HepG2 (cell line): Measurements from ENCODE around the gene ATG9A. TPM values are rescaled to one million over a fixed set of nuclear protein-coding genes. Genes with fewer than 3 reads are reported as not detected.

Experiments
- ATAC-seq: fragments of 200-7000 bp; cut with Tn5 transposase; 3 replicates; pipeline ENCODE4 v1.9.1; 2020; ENCODE audit warnings: mild to moderate bottlenecking, moderate library complexity
- BruUV-seq: library from RNA; stranded (reverse); fragments of 400-500 nt; replicated peaks from 2 replicates; lab custom pipeline; 2021; lab: Mats Ljungman, UMichigan
- CTCF ChIA-PET: fragments of 300-600 bp; formaldehyde crosslinking; extraction: SDS; loops from one replicate; lab custom pipeline; 2021; ENCODE audit warnings: low total read pairs, inconsistent platforms, low intra/inter-chr PET ratio; lab: Yijun Ruan, JAX
- POLR2A ChIA-PET: fragments of 350-600 bp; sonication (Branson Sonifier 250); formaldehyde crosslinking; loops from one replicate; lab custom pipeline; 2020; ENCODE audit warnings: antibody characterized with exemption, inconsistent platforms; lab: Yijun Ruan, JAX
- DNase-seq: peaks from one replicate; pipeline ENCODE4 v3.0.0-alpha.2; 2015; ENCODE audit warnings: low spot score
- FAIRE-seq: peaks from 3 replicates; lab custom pipeline; 2011; peaks lifted over from hg19 to GRCh38; lab: Jason Lieb, UNC
- H2AFZ ChIP-seq: one replicate; pipeline ENCODE4 v1.6.1; 2011; ENCODE audit warnings: low read length, inconsistent platforms
- H3K27ac ChIP-seq: fragments of 300-600 bp; 3 replicates; pipeline ENCODE4 v1.8.0; 2011; ENCODE audit warnings: mixed run types, mild to moderate bottlenecking, mixed read lengths, low read length, inconsistent platforms; ENCODE audit not compliant: insufficient read depth; ENCODE audit errors: extremely low read length
- H3K27me3 ChIP-seq, 2 experiments: fragments of 200-600 bp in 1 of 2; 2 replicates in 1 of 2; 3 replicates in 1 of 2; pipeline versions ENCODE4 v1.6.0 to v1.8.0; 2011; ENCODE audit warnings: low read length in 2 of 2, mild to moderate bottlenecking in 2 of 2, moderate library complexity in 2 of 2, inconsistent platforms in 1 of 2; ENCODE audit not compliant: insufficient read depth in 2 of 2, control insufficient read depth in 1 of 2
- H3K36me3 ChIP-seq, 2 experiments: fragments of 200-600 bp in 1 of 2; replicated peaks in 1 of 2; 2 replicates in 1 of 2; 3 replicates in 1 of 2; pipeline versions ENCODE4 v1.5.1 to v1.8.0; 2011; ENCODE audit warnings: low read length in 2 of 2, inconsistent platforms in 1 of 2; ENCODE audit not compliant: insufficient read depth in 2 of 2, control insufficient read depth in 1 of 2
- H3K4me1 ChIP-seq: 2 replicates; pipeline ENCODE4 v1.5.1; 2012; ENCODE audit warnings: low read length, inconsistent platforms; ENCODE audit not compliant: insufficient read depth
- H3K4me2 ChIP-seq: 2 replicates; pipeline ENCODE4 v1.6.0; 2011; ENCODE audit warnings: low read depth, low read length, inconsistent platforms
- H3K4me3 ChIP-seq, 3 experiments: fragments of 200-600 bp in 1 of 3; sonication (generic), shearing (Covaris generic) in 1 of 3; replicated peaks in 1 of 3; 2 replicates each; pipeline ENCODE4 v1.5.1; 2011 to 2016; ENCODE audit warnings: low read length in 3 of 3, inconsistent platforms in 2 of 3, low read depth in 2 of 3, mild to moderate bottlenecking in 2 of 3, control low read depth in 1 of 3, mixed read lengths in 1 of 3; ENCODE audit not compliant: insufficient read depth in 1 of 3
- H3K79me2 ChIP-seq: one replicate; pipeline ENCODE4 v1.6.1; 2011; ENCODE audit warnings: low read length, inconsistent platforms; ENCODE audit not compliant: insufficient read depth
- H3K9ac ChIP-seq: 2 replicates; pipeline ENCODE4 v1.6.0; 2011; ENCODE audit warnings: mild to moderate bottlenecking, low read depth, low read length, inconsistent platforms; ENCODE audit not compliant: insufficient read depth
- H3K9me3 ChIP-seq: 2 replicates; pipeline ENCODE4 v1.5.1; 2012; ENCODE audit warnings: mild to moderate bottlenecking, low read length
- H4K20me1 ChIP-seq: 2 replicates; pipeline ENCODE4 v1.6.0; 2011; ENCODE audit warnings: inconsistent platforms, mild to moderate bottlenecking, low read length, moderate library complexity; ENCODE audit not compliant: insufficient read depth
- CREB1 ChIP-seq, 2 experiments: fragments of 450-650 bp in 1 of 2; IDR thresholded peaks; 2 replicates each; pipeline ENCODE4 v1.6.1; 2016 to 2017; ENCODE audit warnings: control low read depth in 1 of 2, mild to moderate bottlenecking in 1 of 2, missing compliant biosample characterization in 1 of 2, missing genetic modification characterization in 1 of 2
- MIER2 ChIP-seq: IDR thresholded peaks from 2 replicates; pipeline ENCODE4 v1.6.1; 2016; ENCODE audit warnings: missing biosample characterization, missing genetic modification reagents
- MTA1 ChIP-seq: sonication (generic); formaldehyde crosslinking; IDR thresholded peaks from 2 replicates; pipeline ENCODE4 v1.4.0; 2020; ENCODE audit warnings: missing genetic modification reagents, mild to moderate bottlenecking, borderline replicate concordance
- NR2C2 ChIP-seq: sonication (generic); formaldehyde crosslinking; IDR thresholded peaks from 2 replicates; pipeline ENCODE4 v1.4.0; 2020; ENCODE audit warnings: missing genetic modification reagents, mild to moderate bottlenecking, moderate library complexity, borderline replicate concordance
- RBM22 ChIP-seq: fragments of 200-400 bp; formaldehyde crosslinking; optimal IDR thresholded peaks from 2 replicates; pipeline ENCODE3; 2017; ENCODE audit warnings: mild to moderate bottlenecking, low read length, moderate library complexity
- SALL1 ChIP-seq: sonication (generic); formaldehyde crosslinking; IDR thresholded peaks from 2 replicates; pipeline ENCODE4 v1.8.0; 2022; ENCODE audit warnings: mild to moderate bottlenecking, missing genetic modification reagents
- ZNF256 ChIP-seq: sonication (generic); formaldehyde crosslinking; conservative IDR thresholded peaks from 2 replicates; pipeline ENCODE4 v1.4.0; 2020; ENCODE audit warnings: missing genetic modification reagents
- ZNF768 ChIP-seq: sonication (generic); formaldehyde crosslinking; IDR thresholded peaks from 2 replicates; pipeline ENCODE4 v1.4.0; 2020; ENCODE audit warnings: missing genetic modification reagents
- WGBS: methylation state at CpG from one replicate; pipeline ENCODE4 v1.1.6; 2017; ENCODE audit warnings: low lambda C conversion rate; 5-methylcytosine and 5-hydroxymethylcytosine counted together
- in situ Hi-C: cut with HindIII; loops from 2 replicates; pipeline ENCODE4 v1.10.0; 2017; ENCODE audit warnings: low pct_unique_long_range_greater_than_20kb; ENCODE audit not compliant: extremely low pct_ligation_motif_present
- intact Hi-C: fragments of 100-400 bp; cut with micrococcal nuclease; formaldehyde crosslinking; loops from one replicate; pipeline ENCODE4 v1.10.0; 2022; ENCODE audit not compliant: unreplicated experiment
- polyA plus RNA-seq, 8 experiments: library from polyadenylated mRNA; depleted of rRNA in 3 of 8; stranded (reverse) in 7 of 8; unstranded in 1 of 8; fragments of >200 nt; fragmentation: Illumina TruSeq in 4 of 8; extraction: Trizol in 4 of 8; gene quantifications; 2 replicates each; pipeline versions ENCODE4 v1.2.1 to v1.2.3, GENCODE V29; 2011 to 2016; ENCODE audit warnings: low read depth in 4 of 8, missing spikeins in 1 of 8, mixed read lengths in 1 of 8; ENCODE audit not compliant: insufficient read depth in 1 of 8
- total RNA-seq, 5 experiments: library from RNA; depleted of rRNA; stranded (reverse); fragments of >200 nt; fragmentation: Illumina TruSeq; extraction: Trizol; gene quantifications; 2 replicates each; pipeline ENCODE4 v1.2.3, GENCODE V29; 2016; ENCODE audit warnings: low read depth in 1 of 5
- TF ChIP-seq, protein P1 (sequence below): sonication (generic); formaldehyde crosslinking; IDR thresholded peaks from 2 replicates; pipeline ENCODE4 v1.4.0; 2020; ENCODE audit warnings: missing genetic modification reagents
- TF ChIP-seq, protein P2 (sequence below): sonication (generic); formaldehyde crosslinking; IDR thresholded peaks from 2 replicates; pipeline ENCODE4 v1.5.0; 2020; ENCODE audit warnings: missing genetic modification reagents, mild to moderate bottlenecking, borderline replicate concordance
- TF ChIP-seq, protein P3 (sequence below): sonication (generic); formaldehyde crosslinking; IDR thresholded peaks from 2 replicates; pipeline ENCODE4 v1.8.0; 2022; ENCODE audit warnings: missing genetic modification reagents, mild to moderate bottlenecking, borderline replicate concordance
- TF ChIP-seq, protein P4 (sequence below): sonication (generic); formaldehyde crosslinking; IDR thresholded peaks from 2 replicates; pipeline ENCODE4 v1.8.0; 2022; ENCODE audit warnings: low read depth, missing genetic modification reagents

The ATG9A gene
- total and polyA plus RNA-seq, 2 of the 13 experiments (the other 11 are each of a cell fraction or from before 2014, with no cell fraction given) = 35.0 to 131 TPM

DNA sequence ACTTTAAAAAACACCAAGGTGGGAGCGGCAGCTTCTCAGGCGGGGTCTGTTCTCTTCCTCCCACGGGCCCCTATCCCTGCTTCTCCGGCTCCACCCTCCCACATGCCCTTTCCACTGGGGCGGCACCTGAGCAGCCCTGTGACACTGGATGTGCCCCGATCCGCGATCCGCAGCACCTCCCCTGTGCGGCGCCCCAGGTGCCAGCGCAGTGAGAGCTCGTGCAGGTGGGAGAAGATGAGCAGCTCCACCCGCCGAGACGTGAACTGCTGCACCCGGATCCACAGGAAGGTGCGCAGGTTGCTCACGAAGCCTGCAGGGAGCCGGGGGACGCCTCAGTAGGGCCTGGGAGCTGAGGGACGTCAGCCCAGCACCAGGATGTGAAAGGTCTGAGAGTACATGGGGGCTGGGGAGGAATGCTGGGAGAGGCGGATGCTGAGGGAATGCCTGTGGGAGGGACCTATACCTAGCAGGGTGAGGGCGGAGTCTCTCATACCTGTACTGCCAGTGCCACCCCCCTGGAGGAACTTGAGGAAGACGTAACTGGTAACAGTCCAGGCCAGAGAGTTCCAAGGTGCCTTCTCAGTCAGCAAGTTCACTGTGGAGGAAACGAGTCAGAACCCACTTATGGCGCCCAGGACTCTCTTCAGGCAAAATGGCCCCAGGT is 13.4 kb downstream of the ATG9A start (continued):
- TF ChIP-seq, protein P1, sequence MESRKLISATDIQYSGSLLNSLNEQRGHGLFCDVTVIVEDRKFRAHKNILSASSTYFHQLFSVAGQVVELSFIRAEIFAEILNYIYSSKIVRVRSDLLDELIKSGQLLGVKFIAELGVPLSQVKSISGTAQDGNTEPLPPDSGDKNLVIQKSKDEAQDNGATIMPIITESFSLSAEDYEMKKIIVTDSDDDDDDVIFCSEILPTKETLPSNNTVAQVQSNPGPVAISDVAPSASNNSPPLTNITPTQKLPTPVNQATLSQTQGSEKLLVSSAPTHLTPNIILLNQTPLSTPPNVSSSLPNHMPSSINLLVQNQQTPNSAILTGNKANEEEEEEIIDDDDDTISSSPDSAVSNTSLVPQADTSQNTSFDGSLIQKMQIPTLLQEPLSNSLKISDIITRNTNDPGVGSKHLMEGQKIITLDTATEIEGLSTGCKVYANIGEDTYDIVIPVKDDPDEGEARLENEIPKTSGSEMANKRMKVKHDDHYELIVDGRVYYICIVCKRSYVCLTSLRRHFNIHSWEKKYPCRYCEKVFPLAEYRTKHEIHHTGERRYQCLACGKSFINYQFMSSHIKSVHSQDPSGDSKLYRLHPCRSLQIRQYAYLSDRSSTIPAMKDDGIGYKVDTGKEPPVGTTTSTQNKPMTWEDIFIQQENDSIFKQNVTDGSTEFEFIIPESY = peak; percentile 53; the same call in 1 of the 2 replicates
- TF ChIP-seq NR2C2 (CRISPR knock-in tag) = 0 out of 2 replicates have a peak, but pooled peaks have one; percentile 0
- TF ChIP-seq, protein P2, sequence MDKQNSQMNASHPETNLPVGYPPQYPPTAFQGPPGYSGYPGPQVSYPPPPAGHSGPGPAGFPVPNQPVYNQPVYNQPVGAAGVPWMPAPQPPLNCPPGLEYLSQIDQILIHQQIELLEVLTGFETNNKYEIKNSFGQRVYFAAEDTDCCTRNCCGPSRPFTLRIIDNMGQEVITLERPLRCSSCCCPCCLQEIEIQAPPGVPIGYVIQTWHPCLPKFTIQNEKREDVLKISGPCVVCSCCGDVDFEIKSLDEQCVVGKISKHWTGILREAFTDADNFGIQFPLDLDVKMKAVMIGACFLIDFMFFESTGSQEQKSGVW = no peak
- TF ChIP-seq, protein P3, sequence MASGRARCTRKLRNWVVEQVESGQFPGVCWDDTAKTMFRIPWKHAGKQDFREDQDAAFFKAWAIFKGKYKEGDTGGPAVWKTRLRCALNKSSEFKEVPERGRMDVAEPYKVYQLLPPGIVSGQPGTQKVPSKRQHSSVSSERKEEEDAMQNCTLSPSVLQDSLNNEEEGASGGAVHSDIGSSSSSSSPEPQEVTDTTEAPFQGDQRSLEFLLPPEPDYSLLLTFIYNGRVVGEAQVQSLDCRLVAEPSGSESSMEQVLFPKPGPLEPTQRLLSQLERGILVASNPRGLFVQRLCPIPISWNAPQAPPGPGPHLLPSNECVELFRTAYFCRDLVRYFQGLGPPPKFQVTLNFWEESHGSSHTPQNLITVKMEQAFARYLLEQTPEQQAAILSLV (CRISPR knock-in tag) = peak; percentile 40; the same call in 1 of the 2 replicates
- no peak for TF ChIP-seq CREB1 (IDR thresholded peaks at IDR 0.05)
- TF ChIP-seq CREB1 (CRISPR knock-in tag; IDR thresholded peaks at IDR 0.05) = no peak
- TF ChIP-seq ZNF768 = peak; percentile 42; the same call in 1 of the 2 replicates
- TF ChIP-seq SALL1 (CRISPR knock-in tag) = 0 out of 2 replicates have a peak, but pooled peaks have one; percentile 23

DNA sequence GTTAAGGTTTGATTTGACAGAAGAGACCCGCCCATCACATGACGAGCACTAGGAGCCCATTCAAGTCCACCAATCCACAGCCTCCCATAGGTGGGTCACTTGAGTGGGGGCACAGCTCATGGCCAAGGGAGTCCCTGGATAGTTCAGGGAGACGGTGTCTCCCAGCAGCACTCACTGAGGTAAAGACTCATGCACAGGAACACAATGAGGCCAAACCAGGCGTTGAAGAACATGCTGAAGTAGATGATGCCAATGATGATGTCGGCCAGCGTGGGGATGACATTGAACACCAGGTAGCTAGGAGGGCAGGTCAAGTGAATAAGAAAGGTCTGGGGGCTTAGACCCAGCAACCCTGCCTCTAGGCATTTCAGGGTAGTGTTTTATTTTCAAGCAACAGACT is 14.7 kb downstream of the ATG9A start:
- H3K4me1 ChIP-seq = peaks cover 61% of the 10 kb centered on the region
- DNase-seq (no peak), FAIRE-seq (no peak), ATAC-seq (no peak)
- no peaks in the 10 kb centered on the region for H3K9me3 ChIP-seq
- no peaks in the 10 kb centered on the region for H3K27me3 ChIP-seq
- H3K27ac ChIP-seq = no peak overlapping the region
- peaks cover 36 to 59% of the 10 kb centered on the region in 2 experiments for H3K36me3 ChIP-seq
- H3K4me2 ChIP-seq = no peak overlapping the region
- WGBS = 96% methylated on average over 6 of the region's 6 CpGs
- intact Hi-C loops (no loop called here), in situ Hi-C loops (no loop called here)
- TF ChIP-seq ZNF256 (no peak), MTA1 (CRISPR knock-in tag) (no peak), MIER2 (CRISPR knock-in tag) (no peak), RBM22 (peak; percentile 40)
- TF ChIP-seq, protein P4, sequence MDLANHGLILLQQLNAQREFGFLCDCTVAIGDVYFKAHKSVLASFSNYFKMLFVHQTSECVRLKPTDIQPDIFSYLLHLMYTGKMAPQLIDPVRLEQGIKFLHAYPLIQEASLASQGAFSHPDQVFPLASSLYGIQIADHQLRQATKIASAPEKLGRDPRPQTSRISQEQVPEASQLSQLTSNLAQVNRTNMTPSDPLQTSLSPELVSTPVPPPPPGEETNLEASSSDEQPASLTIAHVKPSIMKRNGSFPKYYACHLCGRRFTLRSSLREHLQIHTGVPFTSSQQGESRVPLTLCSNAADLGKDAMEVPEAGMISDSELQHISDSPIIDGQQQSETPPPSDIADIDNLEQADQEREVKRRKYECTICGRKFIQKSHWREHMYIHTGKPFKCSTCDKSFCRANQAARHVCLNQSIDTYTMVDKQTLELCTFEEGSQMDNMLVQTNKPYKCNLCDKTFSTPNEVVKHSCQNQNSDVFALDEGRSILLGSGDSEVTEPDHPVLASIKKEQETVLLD (CRISPR knock-in tag) = no peak
- no peaks in the 10 kb centered on the region for H4K20me1 ChIP-seq
- no peak overlapping the region for H2AFZ ChIP-seq
- ChIA-PET POLR2A (interaction anchor here (1.0 to 6.2 kb wide), 3 partner anchors 7 to 34 kb away, joined by 3 to 196 read pairs (median 65); partner anchors contain the start of genes GLB1L, STK16 and ZFAND2B), CTCF (no interaction called here)
- no peak overlapping the region for H3K4me3 ChIP-seq
- peaks cover 11% of the 10 kb centered on the region for H3K79me2 ChIP-seq
- no peak overlapping the region for H3K9ac ChIP-seq
- no TSS peak for BruUV-seq
